ENCODE measurements around the gene BSCL2.
"Not testable (repeated sequence)": the region's sequence is repeated elsewhere in the genome, so short reads cannot be mapped to it uniquely, and the experiment has no call there.

Gene BSCL2

DNA sequence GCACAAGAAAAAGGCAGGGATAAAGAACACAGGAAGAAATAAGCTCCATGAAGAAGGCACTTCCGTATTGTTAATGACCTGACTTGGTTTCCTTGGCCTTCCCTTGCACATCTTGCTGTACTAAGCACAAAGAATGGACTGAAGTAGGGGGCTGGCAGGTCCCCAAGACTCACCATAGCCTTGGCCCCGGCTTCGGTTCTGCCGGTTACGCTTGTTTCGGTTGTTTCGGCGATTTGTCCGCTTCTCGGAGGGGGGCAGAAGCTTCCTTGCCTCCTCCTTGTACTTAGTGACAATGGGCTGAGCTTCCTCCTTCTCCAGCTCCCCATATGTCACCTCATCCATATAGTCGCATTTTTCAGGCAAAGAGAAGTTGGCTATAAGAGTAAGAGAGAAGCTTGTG is 9.6 kb upstream of the BSCL2 start:
- DNase-seq (ENCODE audit: low read depth), result no peak

GRCh38 chr11:62716206-62716605 is 9.0 kb upstream of the BSCL2 start:
- no peak for DNase-seq (ENCODE audit: low read depth)

DNA sequence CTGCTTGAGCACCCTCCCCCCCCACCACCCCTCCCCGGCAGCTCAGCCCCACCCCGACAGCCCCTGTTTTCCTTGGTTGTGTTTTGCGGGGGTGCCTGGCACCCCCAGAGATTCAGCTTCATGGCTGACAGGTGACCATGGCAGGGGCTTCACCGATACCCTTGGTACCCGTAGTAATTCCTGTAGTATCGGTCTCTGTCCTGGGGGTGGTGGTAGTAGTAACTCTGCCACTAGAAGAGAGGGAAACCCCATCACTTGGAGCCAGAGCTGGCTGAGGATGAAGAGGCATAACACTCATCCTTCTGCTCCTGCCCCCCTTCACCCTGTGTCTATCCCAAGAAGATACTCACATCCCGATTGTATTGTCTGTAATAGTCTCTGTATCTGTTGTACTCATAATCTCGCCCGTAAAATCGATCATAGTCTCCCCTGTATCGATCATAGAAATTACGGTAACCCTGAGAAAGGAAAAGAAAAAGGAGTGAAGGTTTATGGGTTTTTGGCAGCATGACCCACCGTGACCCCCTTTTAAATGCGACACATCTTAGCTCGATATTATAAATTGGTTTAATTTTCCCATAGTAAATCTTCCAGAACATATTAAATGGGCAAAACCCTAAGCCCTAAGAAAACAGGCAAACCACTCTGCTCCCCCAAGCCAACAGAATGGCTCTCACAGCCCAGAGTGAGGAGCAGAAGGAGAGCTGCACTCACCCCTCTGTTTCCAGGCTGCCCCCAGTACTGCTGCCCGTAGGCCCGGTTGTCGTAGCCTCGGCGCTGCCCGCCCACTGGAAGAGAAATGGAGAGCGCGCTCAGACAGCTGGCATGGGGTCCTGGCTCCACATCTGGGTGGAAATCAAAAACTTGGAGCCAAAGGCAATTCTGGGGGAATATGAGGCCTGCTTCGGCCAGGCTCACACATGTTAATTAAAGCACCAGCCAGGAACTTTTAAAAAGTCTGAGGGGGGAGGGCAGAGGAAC is 8.2 kb upstream of the BSCL2 start:
- no peak for DNase-seq (ENCODE audit: low read depth)

DNA sequence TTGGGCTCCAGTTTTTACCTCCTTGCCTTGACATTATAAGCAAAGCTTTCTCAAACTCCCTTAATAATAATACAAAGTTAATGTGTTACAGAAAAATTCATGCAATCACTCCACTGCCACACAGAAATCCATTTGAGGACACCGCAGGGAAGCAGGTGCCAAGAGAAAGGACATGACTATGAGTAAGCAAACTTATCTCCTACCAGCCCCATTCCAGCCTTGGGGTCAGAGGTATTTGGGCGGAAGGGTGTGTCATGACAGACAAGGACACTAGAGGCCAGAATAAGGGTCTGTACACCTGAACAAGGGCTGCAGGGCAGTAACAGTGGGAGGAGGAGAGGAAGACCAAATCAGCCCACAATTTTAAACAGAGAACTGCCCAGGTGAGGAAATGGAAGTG is 6.1 kb upstream of the BSCL2 start:
- DNase-seq (ENCODE audit: low read depth), result no peak

GRCh38 chr11:62712861-62713260 is 5.6 kb upstream of the BSCL2 start:
- DNase-seq (ENCODE audit: low read depth), result no peak

- no peak for DNase-seq (ENCODE audit: low read depth)
Measured at GRCh38 chr11:62712276-62712812, 5.1 kb upstream of the BSCL2 start.

DNA sequence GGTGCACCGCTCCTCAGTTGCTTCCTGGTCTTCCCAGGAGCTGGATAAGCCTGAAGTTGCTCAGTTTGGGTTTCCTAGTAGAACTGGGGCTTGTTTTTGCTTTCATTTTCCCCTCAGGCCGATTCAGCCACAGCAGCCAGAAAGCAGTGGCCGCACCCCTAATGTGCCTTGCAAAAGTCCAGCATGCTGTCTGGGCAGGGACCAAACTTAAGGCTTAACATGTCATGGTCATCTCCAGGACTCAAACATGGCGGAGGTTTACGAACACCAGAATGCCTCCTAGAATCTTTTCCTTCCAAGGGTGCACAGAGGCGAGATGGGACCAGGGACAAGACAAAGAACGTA is 2.7 kb upstream of the BSCL2 start:
- no peak for DNase-seq (ENCODE audit: low read depth)

- DNase-seq (ENCODE audit: low read depth), result peak; percentile 90
Measured at GRCh38 chr11:62709247-62710000, 2.2 kb upstream of the BSCL2 start.

- DNase-seq (ENCODE audit: low read depth), result peak; percentile 14
Measured at GRCh38 chr11:62708793-62709192, 1.6 kb upstream of the BSCL2 start.

DNA sequence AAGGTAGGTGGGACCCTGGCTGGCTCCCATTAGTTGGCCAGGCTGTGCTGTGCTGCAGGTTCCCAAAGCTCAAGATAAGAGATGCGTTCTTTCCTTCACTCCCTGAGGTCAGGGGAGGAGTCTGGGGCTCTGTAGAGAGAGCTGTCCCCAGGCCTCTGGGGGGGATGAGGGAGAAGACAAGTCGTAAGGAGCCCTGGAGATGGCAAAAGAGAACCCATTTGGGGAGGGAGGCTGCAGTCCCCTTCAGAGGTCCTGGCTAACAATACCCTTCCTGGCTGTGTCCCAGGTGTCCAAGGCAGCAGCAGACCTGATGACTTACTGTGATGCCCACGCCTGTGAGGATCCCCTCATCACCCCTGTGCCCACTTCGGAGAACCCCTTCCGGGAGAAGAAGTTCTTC is 1.2 kb upstream of the BSCL2 start:
- DNase-seq (ENCODE audit: low read depth), result no peak

DNA sequence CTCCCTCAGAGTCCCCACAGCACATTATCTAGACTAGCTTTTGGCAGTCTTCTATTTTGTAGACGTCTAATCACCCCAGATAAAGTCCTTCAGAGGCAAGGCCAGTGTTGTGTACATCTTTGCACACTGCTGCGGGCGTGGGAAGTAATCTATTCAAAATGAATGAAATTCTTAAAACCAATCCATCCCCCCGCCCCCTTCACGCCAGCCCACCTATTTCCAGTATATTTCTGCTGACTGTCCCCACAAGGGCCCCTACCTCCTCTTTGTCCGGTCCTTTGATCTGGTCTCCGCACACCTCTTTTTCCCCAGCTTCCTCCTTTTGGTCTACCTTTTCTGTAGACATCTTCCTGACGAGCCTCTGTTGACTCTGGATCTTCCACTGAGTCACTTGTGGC is 375 bp downstream of the BSCL2 start:
- DNase-seq (ENCODE audit: low read depth), result no peak

DNA sequence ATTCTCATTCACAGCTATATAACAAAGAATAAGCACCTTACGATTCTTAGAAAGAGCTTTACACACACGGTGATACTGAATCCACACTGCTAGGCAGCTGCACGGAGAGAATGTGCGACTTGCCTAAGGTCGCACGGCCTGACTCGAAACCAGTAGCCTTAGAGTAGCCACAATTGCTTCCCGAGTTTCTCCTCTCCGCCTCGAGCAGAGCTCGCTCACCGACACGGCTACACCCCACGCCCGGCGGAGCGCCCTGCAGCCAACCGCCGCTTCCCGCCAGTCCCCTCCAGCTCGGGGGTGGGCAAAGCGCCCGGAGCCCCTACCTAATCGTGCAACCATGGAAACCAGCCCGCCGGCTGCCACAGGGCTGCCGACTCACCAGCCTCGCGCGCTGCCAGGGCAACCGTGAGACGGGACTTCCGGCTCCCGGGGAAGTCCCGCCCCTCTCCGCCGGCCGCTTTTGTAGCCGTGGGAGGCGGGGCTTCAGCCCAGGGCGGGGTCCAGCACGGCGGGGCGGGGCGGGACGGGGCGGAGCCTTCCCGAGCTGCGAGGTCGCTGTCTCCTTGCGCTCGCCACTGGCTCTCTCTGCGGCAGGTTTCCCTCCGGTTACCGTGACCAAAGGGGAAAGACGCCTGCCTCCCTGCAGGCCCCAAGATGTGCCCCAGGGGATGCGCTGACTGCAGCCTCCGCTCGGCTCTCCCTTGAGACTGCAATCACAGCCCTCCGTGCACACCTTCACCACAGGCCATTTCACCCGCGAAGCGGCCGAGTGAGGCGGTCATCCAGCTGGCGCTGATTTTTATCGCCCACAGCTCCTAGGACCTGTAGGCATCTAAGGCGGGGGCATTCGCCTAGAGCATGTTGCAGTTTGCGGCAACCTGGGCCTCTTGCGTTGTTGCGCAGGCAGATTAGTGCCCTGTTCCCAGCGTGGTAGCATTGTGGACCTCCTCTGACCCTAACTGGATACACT is 1.1 kb downstream of the BSCL2 start:
- peak; percentile 93 for DNase-seq (ENCODE audit: low read depth)

GRCh38 chr11:62705413-62705812 is 1.8 kb downstream of the BSCL2 start:
- no peak for DNase-seq (ENCODE audit: low read depth)

GRCh38 chr11:62703921-62704320 is 3.3 kb downstream of the BSCL2 start:
- DNase-seq (ENCODE audit: low read depth), result not testable (repeated sequence)

- no peak for DNase-seq (ENCODE audit: low read depth)
Measured at GRCh38 chr11:62702246-62702645, 5.0 kb downstream of the BSCL2 start.

- DNase-seq (ENCODE audit: low read depth), result peak; percentile 43
Measured at GRCh38 chr11:62694455-62695167, 12.6 kb downstream of the BSCL2 start.

GRCh38 chr11:62693624-62694023 is 13.6 kb downstream of the BSCL2 start:
- DNase-seq (ENCODE audit: low read depth), result not testable (repeated sequence)

GRCh38 chr11:62689421-62690183 is 17.6 kb downstream of the BSCL2 start, which contains the start of gene LRRN4CL:
Gene LRRN4CL (minus strand): TSS chr11:62689530. CDS start chr11:62688508, 1,022 bp downstream.
- no peak for DNase-seq (ENCODE audit: low read depth)

GRCh38 chr11:62688491-62688890 is 18.7 kb downstream of the BSCL2 start:
- no peak for DNase-seq (ENCODE audit: low read depth)

All from stimulated activated CD8-positive, alpha-beta memory T cell treated with anti-CD3 and anti-CD28 coated beads, Interleukin-12 subunit alpha, Interleukin-12 subunit beta, amount 100 ng/mL, for 4 hours (primary cell).